Frontal cortex (tissue), 4 donors: Measurements from ENCODE around the gene TXNL1. TPM values are rescaled to one million over a fixed set of nuclear protein-coding genes. Genes with fewer than 3 reads are reported as not detected.
"Not testable (repeated sequence)": the region's sequence is repeated elsewhere in the genome, so short reads cannot be mapped to it uniquely, and the experiment has no call there.

Experiments
- DNase-seq, 2 donors: peaks; one replicate each; pipeline ENCODE4 v3.0.0; 2012; ENCODE audit warnings: low spot score in 2 of 2
- FAIRE-seq: peaks from 2 replicates; lab custom pipeline; 2012; peaks lifted over from hg19 to GRCh38; lab: Jason Lieb, UNC
- total RNA-seq: library from RNA; depleted of rRNA; stranded (reverse); fragments of >200 nt; gene quantifications from one replicate; pipeline ENCODE4 v1.2.3, GENCODE V29; 2014
- donor health status: control.
- donor health status: control.
- donor health status: control.

Gene TXNL1
- total RNA-seq, 1 donor from 2014 or later = 53.4 TPM

- FAIRE-seq (no peak), DNase-seq (no peak)
Observed at GRCh38 chr18:56574861-56575260, 63.5 kb downstream of the TXNL1 start.

GRCh38 chr18:56572267-56572666 lies 66.1 kb downstream of the TXNL1 start:
- DNase-seq, FAIRE-seq: not testable (repeated sequence)

DNA sequence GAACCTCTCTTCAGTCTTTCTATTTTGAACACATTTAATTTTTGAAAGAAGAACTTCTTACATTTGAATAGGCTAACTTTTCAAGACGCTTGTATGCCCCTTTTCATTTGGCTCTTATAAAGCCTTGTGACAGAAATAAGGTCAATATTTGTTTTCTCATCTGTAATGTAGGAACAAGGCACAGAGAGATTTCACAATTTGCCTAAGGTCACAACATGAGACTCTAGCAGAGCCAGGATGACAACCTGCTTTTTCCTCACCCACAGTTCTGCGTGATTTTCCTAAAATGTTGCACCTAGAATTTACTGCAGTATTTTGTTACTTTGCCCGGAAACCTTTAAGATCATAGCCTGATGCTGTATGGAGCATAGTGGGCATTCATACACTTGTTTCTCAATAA lies 67.4 kb downstream of the TXNL1 start:
- DNase-seq (no peak), FAIRE-seq (no peak)

DNA sequence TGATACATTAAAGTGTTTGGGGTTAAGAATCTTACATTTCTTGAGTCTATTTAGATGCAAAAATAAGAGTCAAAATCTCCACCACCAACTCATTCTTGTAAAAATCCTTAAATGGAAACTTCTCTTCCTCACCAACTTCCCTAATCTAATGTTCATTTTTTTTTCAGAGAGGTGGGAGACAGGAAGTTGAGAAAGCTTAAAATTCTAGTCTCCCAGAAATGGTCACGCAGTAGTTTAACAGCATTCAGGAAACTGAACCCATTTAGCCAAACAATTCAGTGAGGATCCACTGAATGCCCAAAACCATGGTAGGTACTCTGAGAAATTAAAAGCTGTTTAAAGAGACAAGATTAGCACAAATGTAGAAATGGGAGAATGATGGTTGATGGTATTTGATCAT lies 69.0 kb downstream of the TXNL1 start:
- no peak for FAIRE-seq
- no peak for DNase-seq

DNA sequence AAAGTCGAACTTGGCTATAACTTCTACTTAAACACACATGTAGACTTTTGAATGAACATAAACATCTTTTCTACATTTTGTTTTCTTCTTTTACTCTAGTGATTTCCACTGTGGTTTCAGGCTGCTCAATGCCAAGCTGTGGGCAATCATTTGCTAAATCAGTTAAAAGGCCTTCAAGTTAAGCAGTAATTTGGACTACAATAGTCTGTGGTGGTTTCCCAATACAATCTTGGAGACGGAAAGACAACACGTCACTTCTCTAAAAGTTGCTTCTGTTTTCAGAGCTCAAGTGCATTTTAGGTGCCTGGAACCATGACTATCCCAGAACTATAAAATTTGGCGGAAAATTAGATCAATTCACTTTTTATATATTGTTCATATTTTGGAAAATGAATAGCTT lies 69.4 kb downstream of the TXNL1 start:
- FAIRE-seq (no peak), DNase-seq (no peak)

DNA sequence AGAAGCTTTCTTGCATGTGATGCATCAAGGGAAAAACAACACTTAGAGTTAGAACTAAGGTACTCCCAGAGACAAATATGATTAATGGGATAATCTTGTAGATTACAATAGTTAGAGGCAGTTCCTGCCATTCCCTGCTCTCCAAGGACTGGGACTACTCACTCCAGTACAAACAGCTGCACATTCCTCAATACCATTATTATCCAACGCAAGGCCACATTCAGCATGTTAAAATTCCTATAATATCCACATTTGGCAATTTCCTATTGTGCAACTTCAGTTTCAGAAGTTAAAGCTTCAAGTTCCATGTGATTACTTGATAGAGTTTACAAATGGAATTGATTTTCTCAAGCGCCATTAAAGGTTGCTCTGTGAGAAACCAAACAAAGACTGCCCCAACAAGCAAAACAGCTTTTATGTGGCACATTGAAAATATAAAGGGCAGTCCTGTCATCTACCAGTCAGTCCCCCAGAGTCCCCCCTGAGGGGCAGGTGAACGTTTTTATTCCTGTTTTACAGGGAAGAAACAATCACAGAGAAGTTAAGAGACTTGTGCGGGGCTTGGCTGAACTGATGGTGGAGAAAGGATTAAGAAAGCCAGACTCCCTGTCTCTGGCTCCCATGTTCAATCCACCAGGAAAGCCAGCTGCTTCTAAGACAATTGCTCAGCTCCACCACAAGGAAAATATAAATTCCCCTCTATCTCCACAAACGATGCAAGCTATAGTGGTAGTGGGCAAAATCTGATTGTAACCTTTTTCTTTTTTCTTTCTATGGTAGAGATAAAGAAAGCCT lies 72.6 kb downstream of the TXNL1 start:
- DNase-seq = no peak
- FAIRE-seq = no peak

DNA sequence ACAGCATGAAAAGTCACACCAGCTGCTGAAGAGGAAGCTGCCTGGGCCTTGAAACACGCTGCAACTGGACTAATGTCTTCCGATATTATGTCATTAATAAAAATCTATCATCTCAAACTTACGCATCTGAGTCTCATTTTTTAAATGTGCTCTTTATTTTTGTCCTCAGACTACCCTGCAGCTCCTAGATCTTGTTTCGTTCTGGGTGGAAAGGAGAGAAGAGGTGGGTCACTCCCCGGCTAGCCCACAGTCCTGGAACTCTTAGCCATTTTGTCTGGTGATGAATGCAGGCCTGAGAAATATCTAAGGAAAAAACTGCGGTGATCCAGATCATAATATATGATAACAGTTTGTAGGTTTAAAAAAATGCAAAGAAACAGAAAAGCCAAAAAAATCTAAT lies 73.3 kb downstream of the TXNL1 start:
- FAIRE-seq (no peak), DNase-seq (no peak)

DNA sequence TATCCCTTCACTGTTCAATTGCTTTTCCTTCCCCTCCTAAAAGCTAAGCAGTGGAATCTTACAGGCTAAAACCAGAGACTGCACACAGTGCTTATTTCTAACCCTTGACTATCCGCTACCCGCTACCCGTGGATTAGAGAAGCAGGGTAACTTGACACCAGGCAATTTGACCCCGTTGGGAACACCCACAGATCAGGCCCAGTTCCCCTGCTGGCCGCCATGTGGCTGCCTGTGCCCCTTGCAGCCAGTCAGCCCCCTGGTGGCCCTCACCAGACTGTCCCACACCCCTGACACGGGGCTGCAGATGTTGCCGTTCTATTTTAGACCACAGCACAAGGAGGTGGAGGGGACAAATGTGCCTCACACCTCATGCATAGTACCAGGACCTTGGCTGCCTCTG lies 74.8 kb downstream of the TXNL1 start:
- DNase-seq = no peak
- FAIRE-seq = no peak

DNA sequence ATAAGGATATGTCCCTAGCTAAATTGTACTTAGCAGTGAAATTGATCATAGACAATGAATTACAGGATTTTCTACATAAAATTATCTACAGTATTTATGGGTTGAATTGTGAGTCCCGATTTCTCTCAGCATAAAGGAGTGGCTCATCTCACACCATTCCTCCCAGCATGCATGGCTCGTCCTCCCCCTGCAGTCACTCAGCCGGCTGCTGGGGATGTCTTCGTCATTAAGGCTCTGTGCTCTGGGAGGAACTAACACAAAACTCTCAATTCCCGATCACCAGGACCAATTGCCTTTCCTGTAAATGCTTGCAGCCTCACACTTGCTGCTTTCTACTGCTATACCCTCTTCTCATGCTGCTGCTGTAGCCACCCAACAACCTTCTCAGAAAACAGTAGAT lies 75.9 kb downstream of the TXNL1 start:
- DNase-seq (no peak), FAIRE-seq (no peak)

- no peak for FAIRE-seq
- no peak for DNase-seq
Observed at GRCh38 chr18:56560992-56561391, 77.4 kb downstream of the TXNL1 start.

DNA sequence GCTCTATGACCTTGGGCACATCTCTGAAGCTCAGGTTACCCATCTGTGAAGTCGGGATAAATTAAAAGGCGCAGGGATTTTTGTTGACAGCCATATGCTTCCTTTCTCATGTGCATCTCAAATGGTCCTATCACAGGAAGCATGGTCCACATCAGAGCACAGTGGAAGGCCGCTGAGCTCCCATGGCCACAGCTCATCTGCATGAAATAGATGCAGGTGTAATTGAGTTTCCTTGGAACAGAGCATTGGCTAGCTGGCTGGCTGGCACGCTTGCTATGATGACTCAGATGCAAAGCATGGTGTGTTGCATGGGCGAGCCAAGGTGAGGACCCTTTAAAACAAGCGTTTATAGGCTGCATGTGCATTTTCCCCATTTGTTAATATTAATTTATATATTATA lies 79.3 kb downstream of the TXNL1 start:
- DNase-seq (no peak), FAIRE-seq (no peak)

- DNase-seq (no peak), FAIRE-seq (no peak)
Observed at GRCh38 chr18:56556907-56557306, 81.5 kb downstream of the TXNL1 start.

- no peak for FAIRE-seq
Observed at GRCh38 chr18:56550121-56550520, 88.3 kb downstream of the TXNL1 start.

More at GRCh38 chr18:56550121-56550520, 88.3 kb downstream of the TXNL1 start:
- no peak for DNase-seq

Other genes starting within 250 kb of the TXNL1 start
- gene WDR7, start 12.8 kb upstream of the TXNL1 start, total RNA-seq = 113 TPM